ENCODE data around the gene GPR37L1.
"Not testable (repeated sequence)": the region's sequence is repeated elsewhere in the genome, so short reads cannot be mapped to it uniquely, and the experiment has no call there.

Gene GPR37L1

GRCh38 chr1:202107801-202108731 is 14.7 kb upstream of the GPR37L1 start:
- no peak for DNase-seq (ENCODE audit: low read depth in 3 of 3)

GRCh38 chr1:202110977-202111376 is 11.7 kb upstream of the GPR37L1 start:
- DNase-seq (ENCODE audit: low read depth in 3 of 3), result no peak

- DNase-seq (ENCODE audit: low read depth in 3 of 3), result not testable (repeated sequence)
These were observed 11.1 kb upstream of the GPR37L1 start for GRCh38 chr1:202111589-202111988.

- no peak for DNase-seq (ENCODE audit: low read depth in 3 of 3)
These were observed 9.6 kb upstream of the GPR37L1 start for GRCh38 chr1:202112859-202113689.

- DNase-seq (ENCODE audit: low read depth in 3 of 3), result no peak
These were observed 8.9 kb upstream of the GPR37L1 start for GRCh38 chr1:202113690-202114300.

- no peak for DNase-seq (ENCODE audit: low read depth in 3 of 3)
These were observed 6.4 kb upstream of the GPR37L1 start for GRCh38 chr1:202116287-202116686.

GRCh38 chr1:202117898-202118371 is 4.8 kb upstream of the GPR37L1 start:
- no peak for DNase-seq (ENCODE audit: low read depth in 3 of 3)

GRCh38 chr1:202121006-202121405 is 1.7 kb upstream of the GPR37L1 start:
- DNase-seq (ENCODE audit: low read depth in 3 of 3), result no peak

GRCh38 chr1:202123336-202123813 is 658 bp downstream of the GPR37L1 start:
- DNase-seq (ENCODE audit: low read depth in 3 of 3), result no peak

GRCh38 chr1:202124142-202124541 is 1.4 kb downstream of the GPR37L1 start:
- DNase-seq (ENCODE audit: low read depth in 3 of 3), result no peak

- no peak for DNase-seq (ENCODE audit: low read depth in 3 of 3)
These were observed 2.9 kb downstream of the GPR37L1 start for GRCh38 chr1:202125611-202126010.

- no peak for DNase-seq (ENCODE audit: low read depth in 3 of 3)
These were observed 3.7 kb downstream of the GPR37L1 start for GRCh38 chr1:202126426-202126825.

GRCh38 chr1:202127061-202127460 is 4.3 kb downstream of the GPR37L1 start:
- DNase-seq (ENCODE audit: low read depth in 3 of 3), result no peak

GRCh38 chr1:202127836-202128622 is 5.3 kb downstream of the GPR37L1 start:
- no peak for DNase-seq (ENCODE audit: low read depth in 3 of 3)

- no peak for DNase-seq (ENCODE audit: low read depth in 3 of 3)
These were observed 7.0 kb downstream of the GPR37L1 start for GRCh38 chr1:202129453-202130296.

- DNase-seq (ENCODE audit: low read depth in 3 of 3), result no peak
These were observed 7.6 kb downstream of the GPR37L1 start for GRCh38 chr1:202130297-202130721.

GRCh38 chr1:202130816-202131522 is 8.3 kb downstream of the GPR37L1 start:
- no peak for DNase-seq (ENCODE audit: low read depth in 3 of 3)

- no peak for DNase-seq (ENCODE audit: low read depth in 3 of 3)
These were observed 9.5 kb downstream of the GPR37L1 start for GRCh38 chr1:202131956-202132821.

GRCh38 chr1:202133001-202133400 is 10.3 kb downstream of the GPR37L1 start:
- no peak for DNase-seq (ENCODE audit: low read depth in 3 of 3)
